ENCODE measurements around the gene TAF11L6.
"Not testable (repeated sequence)": the region's sequence is repeated elsewhere in the genome, so short reads cannot be mapped to it uniquely, and the experiment has no call there.

TAF11L6 gene

DNA sequence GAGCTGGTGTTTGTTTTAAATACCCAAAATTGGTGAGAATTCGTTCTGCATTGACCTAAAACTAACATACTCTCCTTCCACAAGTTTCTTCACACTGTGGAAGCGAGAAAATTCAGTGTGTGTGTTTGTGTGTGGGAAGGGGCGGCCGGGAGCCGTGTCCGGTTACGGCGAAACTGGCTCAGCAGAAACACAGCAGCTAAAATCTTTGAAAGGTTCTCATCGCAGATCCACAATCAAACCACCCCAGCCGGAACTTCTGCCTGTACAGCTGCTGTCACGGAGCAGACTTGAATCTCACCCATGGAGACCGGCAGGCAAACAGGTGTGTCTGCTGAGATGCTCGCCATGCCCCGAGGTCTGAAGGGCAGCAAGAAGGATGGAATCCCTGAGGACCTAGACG lies at the start of gene TAF11L6:
Gene TAF11L6, plus strand, starts transcription at position 301 of the 400 bp plus-strand sequence.
- H3K4me3 Mint-ChIP-seq, H3K9me3 Mint-ChIP-seq, H3K36me3 Mint-ChIP-seq, DNase-seq, H3K27ac Mint-ChIP-seq, H3K4me1 Mint-ChIP-seq, CTCF ChIA-PET, H3K27me3 Mint-ChIP-seq: not testable (repeated sequence)

- H3K27me3 Mint-ChIP-seq = no peaks in the 10 kb centered on the region
- no peaks in the 10 kb centered on the region for H3K4me1 Mint-ChIP-seq
- CTCF ChIA-PET = no interaction called here
- DNase-seq = no peak
- H3K27ac Mint-ChIP-seq = no peak overlapping the region
- H3K4me3 Mint-ChIP-seq = no peak overlapping the region
- H3K9me3 Mint-ChIP-seq = peaks cover 3% of the 10 kb centered on the region
- no peaks in the 10 kb centered on the region for H3K36me3 Mint-ChIP-seq
Measured at GRCh38 chr5:17481378-17481777, 47.1 kb upstream of the TAF11L6 start.

GRCh38 chr5:17482790-17483189 lies 45.7 kb upstream of the TAF11L6 start:
- Mint-ChIP-seq H3K27ac (no peak overlapping the region), H3K9me3 (peaks cover 4% of the 10 kb centered on the region), H3K36me3 (no peaks in the 10 kb centered on the region), H3K27me3 (no peaks in the 10 kb centered on the region), H3K4me3 (no peak overlapping the region), H3K4me1 (no peaks in the 10 kb centered on the region)
- DNase-seq = no peak
- CTCF ChIA-PET = no interaction called here

DNA sequence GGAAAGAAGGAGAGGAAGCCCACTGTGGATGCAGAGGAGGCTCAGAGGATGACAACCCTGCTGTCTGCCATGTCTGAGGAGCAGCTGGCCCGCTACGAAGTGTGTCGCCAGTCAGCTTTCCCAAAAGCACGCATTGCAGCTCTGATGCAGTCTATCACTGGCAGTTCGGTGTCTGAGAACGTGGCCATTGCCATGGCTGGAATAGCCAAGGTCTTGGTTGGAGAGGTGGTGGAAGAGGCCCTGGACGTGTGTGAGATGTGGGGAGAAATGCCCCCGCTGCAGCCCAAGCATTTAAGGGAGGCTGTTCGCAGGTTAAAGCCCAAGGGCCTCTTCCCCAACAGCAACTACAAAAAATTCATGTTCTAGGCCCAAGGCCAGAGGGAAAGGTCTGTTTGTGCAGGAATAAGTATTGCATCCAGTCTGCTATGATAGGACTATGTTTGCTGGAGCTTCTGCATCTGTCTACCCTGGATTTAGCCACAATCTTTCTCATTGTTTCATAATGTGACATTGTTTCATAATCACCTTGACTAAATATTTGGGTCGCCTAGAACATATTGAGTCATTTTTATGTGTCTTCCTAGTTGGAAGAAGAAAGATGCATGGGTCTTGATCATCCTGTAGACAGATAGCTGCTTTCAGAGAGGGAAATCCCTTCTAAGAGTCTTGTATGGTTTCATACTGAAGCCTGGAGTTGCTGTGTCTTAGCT lies 41.9 kb upstream of the TAF11L6 start:
- DNase-seq, H3K4me1 Mint-ChIP-seq, H3K9me3 Mint-ChIP-seq, H3K27me3 Mint-ChIP-seq, H3K27ac Mint-ChIP-seq, H3K36me3 Mint-ChIP-seq, H3K4me3 Mint-ChIP-seq: not testable (repeated sequence)
- CTCF ChIA-PET = interaction anchor here (0.6 kb wide), 1 partner anchor 43 kb away, joined by 3 read pairs; no protein-coding TSS in a partner anchor

GRCh38 chr5:17487174-17487512 lies 41.3 kb upstream of the TAF11L6 start:
- Mint-ChIP-seq H3K36me3 (no peaks in the 10 kb centered on the region), H3K4me3 (no peak overlapping the region), H3K4me1 (no peaks in the 10 kb centered on the region), H3K27ac (no peak overlapping the region), H3K9me3 (peaks cover 10% of the 10 kb centered on the region), H3K27me3 (no peaks in the 10 kb centered on the region)
- no peak for DNase-seq
- CTCF ChIA-PET = no interaction called here

- H3K9me3 Mint-ChIP-seq = peaks cover 22% of the 10 kb centered on the region
- H3K27ac Mint-ChIP-seq, H3K4me3 Mint-ChIP-seq, CTCF ChIA-PET, DNase-seq, H3K4me1 Mint-ChIP-seq, H3K27me3 Mint-ChIP-seq, H3K36me3 Mint-ChIP-seq: not testable (repeated sequence)
Measured at GRCh38 chr5:17491257-17491656, 37.2 kb upstream of the TAF11L6 start.

DNA sequence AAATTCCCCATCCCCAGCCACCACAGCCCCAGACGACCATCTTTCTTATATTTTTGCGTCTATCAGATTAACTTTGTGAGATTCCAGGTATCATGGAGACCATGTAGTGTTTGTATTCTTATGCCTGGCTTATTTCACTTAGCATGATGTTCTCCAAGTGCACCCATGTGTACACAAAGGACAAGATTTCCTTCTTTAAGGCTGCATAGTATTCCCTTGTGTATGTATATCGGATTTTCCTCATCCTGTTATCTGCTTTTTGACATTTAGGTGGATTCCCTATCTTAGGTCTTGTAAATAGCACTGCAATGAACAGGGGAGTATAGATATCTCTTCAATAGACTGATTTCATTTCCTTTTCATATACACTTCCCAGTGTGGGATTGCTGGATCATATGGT lies 35.7 kb upstream of the TAF11L6 start:
- H3K4me1 Mint-ChIP-seq = no peaks in the 10 kb centered on the region
- no peak overlapping the region for H3K4me3 Mint-ChIP-seq
- H3K27me3 Mint-ChIP-seq = no peaks in the 10 kb centered on the region
- H3K9me3 Mint-ChIP-seq = peaks cover 20% of the 10 kb centered on the region
- no peak for DNase-seq
- CTCF ChIA-PET = no interaction called here
- H3K27ac Mint-ChIP-seq = no peak overlapping the region
- H3K36me3 Mint-ChIP-seq = no peaks in the 10 kb centered on the region

DNA sequence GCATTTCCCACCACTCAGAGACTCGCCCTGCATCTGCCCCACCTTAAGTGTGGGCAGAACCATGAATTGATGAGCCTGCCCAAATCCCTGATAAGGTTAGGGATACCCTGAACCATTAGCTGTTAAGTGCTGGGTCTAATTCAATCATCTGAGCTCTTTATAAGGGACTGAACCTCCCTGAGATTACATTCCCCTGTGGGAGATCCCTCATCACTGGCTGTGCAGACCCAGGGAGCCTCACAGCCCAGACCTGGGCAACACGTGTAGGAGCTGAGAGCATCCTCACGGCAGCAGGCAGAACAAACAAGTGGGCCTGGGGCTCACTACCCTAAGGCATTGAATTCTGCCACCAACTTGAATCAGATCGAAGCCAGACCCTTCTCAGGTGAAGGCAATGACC lies 31.0 kb upstream of the TAF11L6 start:
- peaks cover 25% of the 10 kb centered on the region for H3K9me3 Mint-ChIP-seq
- CTCF ChIA-PET = no interaction called here
- no peak overlapping the region for H3K27ac Mint-ChIP-seq
- no peaks in the 10 kb centered on the region for H3K27me3 Mint-ChIP-seq
- no peak for DNase-seq
- H3K36me3 Mint-ChIP-seq = no peaks in the 10 kb centered on the region
- H3K4me1 Mint-ChIP-seq = no peaks in the 10 kb centered on the region
- no peak overlapping the region for H3K4me3 Mint-ChIP-seq

GRCh38 chr5:17497931-17498330 lies 30.5 kb upstream of the TAF11L6 start, which contains the start of gene TAF11L2:
Gene TAF11L2 (plus strand): TSS chr5:17498231.
- peaks cover 21% of the 10 kb centered on the region for H3K9me3 Mint-ChIP-seq
- CTCF ChIA-PET, H3K4me3 Mint-ChIP-seq, DNase-seq, H3K27me3 Mint-ChIP-seq, H3K4me1 Mint-ChIP-seq, H3K27ac Mint-ChIP-seq, H3K36me3 Mint-ChIP-seq: not testable (repeated sequence)

GRCh38 chr5:17511775-17512325 lies 16.6 kb upstream of the TAF11L6 start:
- H3K4me3 Mint-ChIP-seq = no peak overlapping the region
- H3K27me3 Mint-ChIP-seq = no peaks in the 10 kb centered on the region
- H3K27ac Mint-ChIP-seq = no peak overlapping the region
- no peak for DNase-seq
- CTCF ChIA-PET = no interaction called here
- peaks cover 9% of the 10 kb centered on the region for H3K9me3 Mint-ChIP-seq
- no peaks in the 10 kb centered on the region for H3K4me1 Mint-ChIP-seq
- no peaks in the 10 kb centered on the region for H3K36me3 Mint-ChIP-seq

DNA sequence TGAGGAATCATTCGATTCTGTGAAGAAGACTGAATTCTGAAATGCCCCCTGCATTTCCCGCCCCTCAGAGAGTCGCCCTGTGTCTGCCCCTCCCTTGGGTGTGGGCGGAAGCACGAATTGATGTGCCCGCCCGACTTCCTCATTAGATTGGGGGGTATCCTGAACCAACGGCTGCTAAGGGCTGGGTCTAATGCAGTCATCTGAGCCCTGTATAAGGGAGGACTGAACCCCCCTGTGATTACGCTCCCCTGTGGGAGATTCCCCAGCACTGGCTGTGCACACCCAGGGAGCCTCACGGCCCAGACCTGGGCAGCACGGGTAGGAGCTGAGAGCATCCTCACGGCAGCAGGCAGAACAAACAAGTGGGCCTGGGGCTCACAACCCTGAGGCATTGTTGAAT lies 10.9 kb upstream of the TAF11L6 start:
- H3K4me1 Mint-ChIP-seq, H3K27me3 Mint-ChIP-seq, H3K9me3 Mint-ChIP-seq, H3K27ac Mint-ChIP-seq, H3K4me3 Mint-ChIP-seq, CTCF ChIA-PET, DNase-seq, H3K36me3 Mint-ChIP-seq: not testable (repeated sequence)

GRCh38 chr5:17518067-17518466 lies 10.4 kb upstream of the TAF11L6 start, which contains the start of gene TAF11L3:
Gene TAF11L3 (plus strand): TSS chr5:17518367.
- H3K36me3 Mint-ChIP-seq, H3K27ac Mint-ChIP-seq, H3K4me1 Mint-ChIP-seq, DNase-seq, H3K9me3 Mint-ChIP-seq, H3K27me3 Mint-ChIP-seq, CTCF ChIA-PET, H3K4me3 Mint-ChIP-seq: not testable (repeated sequence)

- H3K36me3 Mint-ChIP-seq, H3K4me1 Mint-ChIP-seq, DNase-seq, CTCF ChIA-PET, H3K4me3 Mint-ChIP-seq, H3K9me3 Mint-ChIP-seq, H3K27ac Mint-ChIP-seq, H3K27me3 Mint-ChIP-seq: not testable (repeated sequence)
Measured at GRCh38 chr5:17519508-17519907, 9.0 kb upstream of the TAF11L6 start.

DNA sequence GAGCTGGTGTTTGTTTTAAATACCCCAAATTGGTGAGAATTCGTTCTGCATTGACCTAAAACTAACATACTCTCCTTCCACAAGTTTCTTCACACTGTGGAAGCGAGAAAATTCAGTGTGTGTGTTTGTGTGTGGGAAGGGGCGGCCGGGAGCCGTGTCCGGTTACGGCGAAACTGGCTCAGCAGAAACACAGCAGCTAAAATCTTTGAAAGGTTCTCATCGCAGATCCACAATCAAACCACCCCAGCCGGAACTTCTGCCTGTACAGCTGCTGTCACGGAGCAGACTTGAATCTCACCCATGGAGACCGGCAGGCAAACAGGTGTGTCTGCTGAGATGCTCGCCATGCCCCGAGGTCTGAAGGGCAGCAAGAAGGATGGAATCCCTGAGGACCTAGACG lies 7.0 kb upstream of the TAF11L6 start, which contains the start of gene TAF11L4:
Gene TAF11L4, plus strand, starts transcription at position 301 of the 400 bp plus-strand sequence.
- CTCF ChIA-PET, DNase-seq, H3K4me1 Mint-ChIP-seq, H3K36me3 Mint-ChIP-seq, H3K27me3 Mint-ChIP-seq, H3K4me3 Mint-ChIP-seq, H3K9me3 Mint-ChIP-seq, H3K27ac Mint-ChIP-seq: not testable (repeated sequence)

DNA sequence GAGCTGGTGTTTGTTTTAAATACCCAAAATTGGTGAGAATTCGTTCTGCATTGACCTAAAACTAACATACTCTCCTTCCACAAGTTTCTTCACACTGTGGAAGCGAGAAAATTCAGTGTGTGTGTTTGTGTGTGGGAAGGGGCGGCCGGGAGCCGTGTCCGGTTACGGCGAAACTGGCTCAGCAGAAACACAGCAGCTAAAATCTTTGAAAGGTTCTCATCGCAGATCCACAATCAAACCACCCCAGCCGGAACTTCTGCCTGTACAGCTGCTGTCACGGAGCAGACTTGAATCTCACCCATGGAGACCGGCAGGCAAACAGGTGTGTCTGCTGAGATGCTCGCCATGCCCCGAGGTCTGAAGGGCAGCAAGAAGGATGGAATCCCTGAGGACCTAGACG lies 3.5 kb upstream of the TAF11L6 start, which contains the start of gene TAF11L5:
Gene TAF11L5, plus strand, starts transcription at position 301 of the 400 bp plus-strand sequence.
- CTCF ChIA-PET, H3K9me3 Mint-ChIP-seq, H3K4me1 Mint-ChIP-seq, H3K4me3 Mint-ChIP-seq, H3K27me3 Mint-ChIP-seq, H3K27ac Mint-ChIP-seq, H3K36me3 Mint-ChIP-seq, DNase-seq: not testable (repeated sequence)
